HepG2 (cell line): Measurements from ENCODE around the gene CUL2. TPM values are rescaled to one million over a fixed set of nuclear protein-coding genes. Genes with fewer than 3 reads are reported as not detected.

ENCODE experiments used
- ATF3 ChIP-seq: sonication (generic); formaldehyde crosslinking; IDR thresholded peaks from 2 replicates; pipeline ENCODE4 v1.4.0; 2020; ENCODE audit warnings: missing genetic modification reagents
- ATM ChIP-seq: fragments of 450-650 bp; IDR thresholded peaks from 2 replicates; pipeline ENCODE4 v1.7.1; 2017; ENCODE audit warnings: mild to moderate bottlenecking, borderline replicate concordance
- BCLAF1 ChIP-seq: fragments of 450-650 bp; IDR thresholded peaks from 2 replicates; pipeline ENCODE4 v1.6.1; 2017; ENCODE audit warnings: mild to moderate bottlenecking
- CCAR2 ChIP-seq: fragments of 200-400 bp; formaldehyde crosslinking; optimal IDR thresholded peaks from 2 replicates; pipeline ENCODE3; 2018; ENCODE audit warnings: low read depth, mild to moderate bottlenecking, low read length, moderate library complexity
- CREB3 ChIP-seq: sonication (generic); formaldehyde crosslinking; IDR thresholded peaks from 2 replicates; pipeline ENCODE4 v1.5.0; 2020; ENCODE audit warnings: missing genetic modification reagents
- FOXC1 ChIP-seq: sonication (generic); formaldehyde crosslinking; IDR thresholded peaks from 2 replicates; pipeline ENCODE4 v1.8.0; 2022; ENCODE audit warnings: mild to moderate bottlenecking, missing genetic modification reagents, borderline replicate concordance
- FOXM1 ChIP-seq: sonication (generic); formaldehyde crosslinking; IDR thresholded peaks from 2 replicates; pipeline ENCODE4 v1.5.0; 2020; ENCODE audit warnings: missing genetic modification reagents
- HMGXB4 ChIP-seq, 2 experiments: sonication (generic) in 1 of 2; formaldehyde crosslinking in 1 of 2; IDR thresholded peaks; 2 replicates each; pipeline versions ENCODE4 v1.4.0 to v1.6.1; 2018 to 2020; ENCODE audit warnings: missing genetic modification reagents in 2 of 2, borderline replicate concordance in 1 of 2, low read depth in 1 of 2, mild to moderate bottlenecking in 1 of 2, missing biosample characterization in 1 of 2
- MEIS1 ChIP-seq: sonication (generic); formaldehyde crosslinking; IDR thresholded peaks from 2 replicates; pipeline ENCODE4 v1.9.0; 2021; ENCODE audit warnings: mild to moderate bottlenecking, missing genetic modification reagents, moderate library complexity, borderline replicate concordance
- NFATC3 ChIP-seq: sonication (generic); formaldehyde crosslinking; IDR thresholded peaks from 2 replicates; pipeline ENCODE4 v1.5.1; 2020; ENCODE audit warnings: mild to moderate bottlenecking, missing genetic modification reagents
- PHF8 ChIP-seq: sonication (generic); formaldehyde crosslinking; IDR thresholded peaks from 2 replicates; pipeline ENCODE4 v1.5.0; 2020; ENCODE audit warnings: missing genetic modification reagents
- SCMH1 ChIP-seq: sonication (generic); formaldehyde crosslinking; IDR thresholded peaks from 2 replicates; pipeline ENCODE4 v1.9.0; 2021; ENCODE audit warnings: missing genetic modification reagents, mild to moderate bottlenecking, borderline replicate concordance
- STAG1 ChIP-seq: sonication (generic); formaldehyde crosslinking; IDR thresholded peaks from 2 replicates; pipeline ENCODE4 v1.4.0; 2020; ENCODE audit warnings: missing genetic modification reagents
- THRA ChIP-seq: sonication (generic); formaldehyde crosslinking; IDR thresholded peaks from 2 replicates; pipeline ENCODE4 v1.4.0; 2020; ENCODE audit warnings: missing genetic modification reagents, borderline replicate concordance
- U2AF1 ChIP-seq: fragments of 200-400 bp; formaldehyde crosslinking; optimal IDR thresholded peaks from 2 replicates; pipeline ENCODE3; 2017; ENCODE audit warnings: mild to moderate bottlenecking, low read depth, low read length
- ZFP37 ChIP-seq: sonication (generic); formaldehyde crosslinking; IDR thresholded peaks from 2 replicates; pipeline ENCODE4 v1.4.0; 2020; ENCODE audit warnings: missing genetic modification reagents, borderline replicate concordance
- ZFP62 ChIP-seq: sonication (generic); formaldehyde crosslinking; IDR thresholded peaks from 2 replicates; pipeline ENCODE4 v1.4.0; 2020; ENCODE audit warnings: missing genetic modification reagents
- ZNF251 ChIP-seq: sonication (generic); formaldehyde crosslinking; IDR thresholded peaks from 2 replicates; pipeline ENCODE4 v1.9.0; 2021; ENCODE audit warnings: mild to moderate bottlenecking, missing genetic modification reagents
- ZNF33A ChIP-seq: sonication (generic); formaldehyde crosslinking; IDR thresholded peaks from 2 replicates; pipeline ENCODE4 v1.5.1; 2020; ENCODE audit warnings: missing genetic modification reagents, mild to moderate bottlenecking, moderate library complexity, borderline replicate concordance
- ZNF343 ChIP-seq: sonication (generic); formaldehyde crosslinking; IDR thresholded peaks from 2 replicates; pipeline ENCODE4 v1.4.0; 2020; ENCODE audit warnings: mild to moderate bottlenecking, missing genetic modification reagents
- ZNF460 ChIP-seq: sonication (generic); formaldehyde crosslinking; IDR thresholded peaks from 2 replicates; pipeline ENCODE4 v1.5.1; 2020; ENCODE audit warnings: missing genetic modification reagents, mild to moderate bottlenecking, borderline replicate concordance
- ZNF781 ChIP-seq: sonication (generic); formaldehyde crosslinking; IDR thresholded peaks from 2 replicates; pipeline ENCODE4 v1.5.1; 2020; ENCODE audit warnings: borderline replicate concordance, mild to moderate bottlenecking, missing genetic modification reagents; ENCODE audit errors: not compliant biosample characterization
- polyA plus RNA-seq, 8 experiments: library from polyadenylated mRNA; depleted of rRNA in 3 of 8; stranded (reverse) in 7 of 8; unstranded in 1 of 8; fragments of >200 nt; fragmentation: Illumina TruSeq in 4 of 8; extraction: Trizol in 4 of 8; gene quantifications; 2 replicates each; pipeline versions ENCODE4 v1.2.1 to v1.2.3, GENCODE V29; 2011 to 2016; ENCODE audit warnings: low read depth in 4 of 8, missing spikeins in 1 of 8, mixed read lengths in 1 of 8; ENCODE audit not compliant: insufficient read depth in 1 of 8
- total RNA-seq, 5 experiments: library from RNA; depleted of rRNA; stranded (reverse); fragments of >200 nt; fragmentation: Illumina TruSeq; extraction: Trizol; gene quantifications; 2 replicates each; pipeline ENCODE4 v1.2.3, GENCODE V29; 2016; ENCODE audit warnings: low read depth in 1 of 5

CUL2 gene
- total and polyA plus RNA-seq, 2 of the 13 experiments (the other 11 are each of a cell fraction or from before 2014, with no cell fraction given): 9.6 to 33.1 TPM

- peak; percentile 75 to 89 for TF ChIP-seq HMGXB4 (CRISPR knock-in tag; IDR thresholded peaks at IDR 0.05; ENCODE audit: borderline replicate concordance in 1 of 2, low read depth in 1 of 2)
- TF ChIP-seq CREB3 (CRISPR knock-in tag): no peak
- TF ChIP-seq ZNF460 (CRISPR knock-in tag): no peak
- no peak for TF ChIP-seq FOXM1 (CRISPR knock-in tag)
- TF ChIP-seq ZNF251 (CRISPR knock-in tag): no peak
- no peak for TF ChIP-seq ZNF781 (CRISPR knock-in tag)
- TF ChIP-seq U2AF1: peak; percentile 24
- no peak for TF ChIP-seq STAG1
- TF ChIP-seq PHF8 (CRISPR knock-in tag): peak; percentile 67; the same call in 1 of the 2 replicates
- no peak for TF ChIP-seq ZNF33A (CRISPR knock-in tag)
- no peak for TF ChIP-seq FOXC1 (CRISPR knock-in tag)
- TF ChIP-seq MEIS1 (CRISPR knock-in tag): no peak
- no peak for TF ChIP-seq NFATC3 (CRISPR knock-in tag)
- no peak for TF ChIP-seq ZFP37 (CRISPR knock-in tag)
- TF ChIP-seq SCMH1 (CRISPR knock-in tag): no peak
- no peak for TF ChIP-seq CCAR2
- no peak for TF ChIP-seq ATM
- no peak for TF ChIP-seq BCLAF1
- no peak for TF ChIP-seq ATF3
- no peak for TF ChIP-seq ZFP62 (CRISPR knock-in tag)
- TF ChIP-seq THRA (CRISPR knock-in tag): 0 out of 2 replicates have a peak, but pooled peaks have one; percentile 25
- no peak for TF ChIP-seq ZNF343
These were observed at the start of gene CUL2 (continued) for GRCh38 chr10:35090162-35090954.
